HepG2 (cell line): ENCODE results near the gene BDP1. TPM values are rescaled to one million over a fixed set of nuclear protein-coding genes. Genes with fewer than 3 reads are reported as not detected.

ENCODE experiments used
- ARNTL ChIP-seq: sonication (generic); formaldehyde crosslinking; IDR thresholded peaks from 2 replicates; pipeline ENCODE4 v1.4.0; 2020; ENCODE audit warnings: mild to moderate bottlenecking, missing genetic modification reagents
- EHMT2 ChIP-seq: fragments of 200-600 bp; sonication (generic); IDR thresholded peaks from 2 replicates; pipeline ENCODE4 v1.7.0; 2017; ENCODE audit warnings: antibody characterized with exemption, low read depth, low read length, borderline replicate concordance
- ESRRA ChIP-seq: sonication (generic); formaldehyde crosslinking; IDR thresholded peaks from 2 replicates; pipeline ENCODE4 v1.5.1; 2020; ENCODE audit warnings: mild to moderate bottlenecking, low read depth, missing genetic modification reagents
- FLYWCH1 ChIP-seq: sonication (generic); formaldehyde crosslinking; IDR thresholded peaks from 2 replicates; pipeline ENCODE4 v1.8.1; 2023; ENCODE audit warnings: mild to moderate bottlenecking, missing genetic modification reagents
- HCFC1 ChIP-seq: fragments of 150-350 bp; IDR thresholded peaks from 2 replicates; pipeline ENCODE4 v1.6.1; 2014; ENCODE audit warnings: low read depth, low read length
- HES4 ChIP-seq: sonication (generic); formaldehyde crosslinking; IDR thresholded peaks from 2 replicates; pipeline ENCODE4 v1.9.0; 2021; ENCODE audit warnings: mild to moderate bottlenecking, missing genetic modification reagents, borderline replicate concordance
- ISX ChIP-seq: sonication (generic); formaldehyde crosslinking; conservative IDR thresholded peaks from 2 replicates; pipeline ENCODE4 v1.5.0; 2020; ENCODE audit warnings: missing genetic modification reagents
- MXD3 ChIP-seq: IDR thresholded peaks from 2 replicates; pipeline ENCODE4 v1.6.1; 2016; ENCODE audit warnings: mild to moderate bottlenecking, missing biosample characterization, missing genetic modification reagents
- RBAK ChIP-seq: sonication (generic); formaldehyde crosslinking; IDR thresholded peaks from 2 replicates; pipeline ENCODE4 v1.5.1; 2020; ENCODE audit warnings: mild to moderate bottlenecking, missing genetic modification reagents
- TEAD2 ChIP-seq: sonication (generic); formaldehyde crosslinking; IDR thresholded peaks from 2 replicates; pipeline ENCODE4 v1.9.0; 2021; ENCODE audit warnings: missing genetic modification reagents
- ZBTB42 ChIP-seq: sonication (generic); formaldehyde crosslinking; IDR thresholded peaks from 2 replicates; pipeline ENCODE4 v1.5.0; 2020; ENCODE audit warnings: mild to moderate bottlenecking, missing genetic modification reagents
- ZNF556 ChIP-seq: sonication (generic); formaldehyde crosslinking; IDR thresholded peaks from 2 replicates; pipeline ENCODE4 v1.4.0; 2020; ENCODE audit warnings: mild to moderate bottlenecking, missing genetic modification reagents, borderline replicate concordance
- ZNF816 ChIP-seq: sonication (generic); formaldehyde crosslinking; IDR thresholded peaks from 2 replicates; pipeline ENCODE4 v1.8.0; 2022; ENCODE audit warnings: missing genetic modification reagents, mild to moderate bottlenecking, borderline replicate concordance
- ZUFSP ChIP-seq: sonication (generic); formaldehyde crosslinking; IDR thresholded peaks from 2 replicates; pipeline ENCODE4 v1.9.0; 2021; ENCODE audit warnings: missing genetic modification reagents, mild to moderate bottlenecking, borderline replicate concordance
- polyA plus RNA-seq, 8 experiments: library from polyadenylated mRNA; depleted of rRNA in 3 of 8; stranded (reverse) in 7 of 8; unstranded in 1 of 8; fragments of >200 nt; fragmentation: Illumina TruSeq in 4 of 8; extraction: Trizol in 4 of 8; gene quantifications; 2 replicates each; pipeline versions ENCODE4 v1.2.1 to v1.2.3, GENCODE V29; 2011 to 2016; ENCODE audit warnings: low read depth in 4 of 8, missing spikeins in 1 of 8, mixed read lengths in 1 of 8; ENCODE audit not compliant: insufficient read depth in 1 of 8
- total RNA-seq, 5 experiments: library from RNA; depleted of rRNA; stranded (reverse); fragments of >200 nt; fragmentation: Illumina TruSeq; extraction: Trizol; gene quantifications; 2 replicates each; pipeline ENCODE4 v1.2.3, GENCODE V29; 2016; ENCODE audit warnings: low read depth in 1 of 5
- TF ChIP-seq, protein P1 (sequence below): sonication (generic); formaldehyde crosslinking; IDR thresholded peaks from 2 replicates; pipeline ENCODE4 v1.4.0; 2020; ENCODE audit warnings: low read depth, mild to moderate bottlenecking, missing genetic modification reagents
- TF ChIP-seq, protein P2 (sequence below): sonication (generic); formaldehyde crosslinking; conservative IDR thresholded peaks from 2 replicates; pipeline ENCODE4 v1.8.0; 2022; ENCODE audit warnings: low read depth, missing genetic modification reagents
- TF ChIP-seq, protein P3 (sequence below), 2 experiments: sonication (generic) in 1 of 2; formaldehyde crosslinking in 1 of 2; IDR thresholded peaks; 2 replicates each; pipeline versions ENCODE4 v1.6.1 to v1.9.0; 2014 to 2022; ENCODE audit warnings: antibody characterized with exemption in 1 of 2, borderline replicate concordance in 1 of 2, inconsistent platforms in 1 of 2, low read depth in 1 of 2, missing genetic modification reagents in 1 of 2

The BDP1 gene
- total and polyA plus RNA-seq, 2 of the 13 experiments (the other 11 are each of a cell fraction or from before 2014, with no cell fraction given), result 10.2 to 22.4 TPM

GRCh38 chr5:71455427-71456361 lies at the start of gene BDP1 (continued):
- TF ChIP-seq HCFC1 (peak; percentile 80), ESRRA (CRISPR knock-in tag) (peak; percentile 25; the same call in 1 of the 2 replicates), RBAK (no peak), ZNF556 (CRISPR knock-in tag) (peak; percentile 72), HES4 (peak; percentile 77; the same call in 1 of the 2 replicates), ZNF816 (peak; percentile 22; the same call in 1 of the 2 replicates), EHMT2 (no peak), ZUFSP (CRISPR knock-in tag) (no peak), ZBTB42 (CRISPR knock-in tag) (no peak), MXD3 (CRISPR knock-in tag) (peak; percentile 58; the same call in 1 of the 2 replicates), ARNTL (CRISPR knock-in tag) (no peak), ISX (CRISPR knock-in tag) (no peak), TEAD2 (CRISPR knock-in tag) (no peak), FLYWCH1 (no peak)
- TF ChIP-seq, protein P1, sequence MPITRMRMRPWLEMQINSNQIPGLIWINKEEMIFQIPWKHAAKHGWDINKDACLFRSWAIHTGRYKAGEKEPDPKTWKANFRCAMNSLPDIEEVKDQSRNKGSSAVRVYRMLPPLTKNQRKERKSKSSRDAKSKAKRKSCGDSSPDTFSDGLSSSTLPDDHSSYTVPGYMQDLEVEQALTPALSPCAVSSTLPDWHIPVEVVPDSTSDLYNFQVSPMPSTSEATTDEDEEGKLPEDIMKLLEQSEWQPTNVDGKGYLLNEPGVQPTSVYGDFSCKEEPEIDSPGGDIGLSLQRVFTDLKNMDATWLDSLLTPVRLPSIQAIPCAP, result no peak
- TF ChIP-seq, protein P2, sequence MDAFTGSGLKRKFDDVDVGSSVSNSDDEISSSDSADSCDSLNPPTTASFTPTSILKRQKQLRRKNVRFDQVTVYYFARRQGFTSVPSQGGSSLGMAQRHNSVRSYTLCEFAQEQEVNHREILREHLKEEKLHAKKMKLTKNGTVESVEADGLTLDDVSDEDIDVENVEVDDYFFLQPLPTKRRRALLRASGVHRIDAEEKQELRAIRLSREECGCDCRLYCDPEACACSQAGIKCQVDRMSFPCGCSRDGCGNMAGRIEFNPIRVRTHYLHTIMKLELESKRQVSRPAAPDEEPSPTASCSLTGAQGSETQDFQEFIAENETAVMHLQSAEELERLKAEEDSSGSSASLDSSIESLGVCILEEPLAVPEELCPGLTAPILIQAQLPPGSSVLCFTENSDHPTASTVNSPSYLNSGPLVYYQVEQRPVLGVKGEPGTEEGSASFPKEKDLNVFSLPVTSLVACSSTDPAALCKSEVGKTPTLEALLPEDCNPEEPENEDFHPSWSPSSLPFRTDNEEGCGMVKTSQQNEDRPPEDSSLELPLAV (CRISPR knock-in tag), result no peak
- TF ChIP-seq, protein P3, sequence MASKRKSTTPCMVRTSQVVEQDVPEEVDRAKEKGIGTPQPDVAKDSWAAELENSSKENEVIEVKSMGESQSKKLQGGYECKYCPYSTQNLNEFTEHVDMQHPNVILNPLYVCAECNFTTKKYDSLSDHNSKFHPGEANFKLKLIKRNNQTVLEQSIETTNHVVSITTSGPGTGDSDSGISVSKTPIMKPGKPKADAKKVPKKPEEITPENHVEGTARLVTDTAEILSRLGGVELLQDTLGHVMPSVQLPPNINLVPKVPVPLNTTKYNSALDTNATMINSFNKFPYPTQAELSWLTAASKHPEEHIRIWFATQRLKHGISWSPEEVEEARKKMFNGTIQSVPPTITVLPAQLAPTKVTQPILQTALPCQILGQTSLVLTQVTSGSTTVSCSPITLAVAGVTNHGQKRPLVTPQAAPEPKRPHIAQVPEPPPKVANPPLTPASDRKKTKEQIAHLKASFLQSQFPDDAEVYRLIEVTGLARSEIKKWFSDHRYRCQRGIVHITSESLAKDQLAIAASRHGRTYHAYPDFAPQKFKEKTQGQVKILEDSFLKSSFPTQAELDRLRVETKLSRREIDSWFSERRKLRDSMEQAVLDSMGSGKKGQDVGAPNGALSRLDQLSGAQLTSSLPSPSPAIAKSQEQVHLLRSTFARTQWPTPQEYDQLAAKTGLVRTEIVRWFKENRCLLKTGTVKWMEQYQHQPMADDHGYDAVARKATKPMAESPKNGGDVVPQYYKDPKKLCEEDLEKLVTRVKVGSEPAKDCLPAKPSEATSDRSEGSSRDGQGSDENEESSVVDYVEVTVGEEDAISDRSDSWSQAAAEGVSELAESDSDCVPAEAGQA (IDR thresholded peaks at IDR 0.05; ENCODE audit: low read depth), result peak; percentile 97
- TF ChIP-seq, protein P3 (CRISPR knock-in tag; IDR thresholded peaks at IDR 0.05; ENCODE audit: borderline replicate concordance), result no peak
